ENCODE data around the gene ESYT3. TPM values are rescaled to one million over a fixed set of nuclear protein-coding genes. Genes with fewer than 3 reads are reported as not detected.

The ESYT3 gene
- total RNA-seq, 1 donor from 2014 or later: not detected

GRCh38 chr3:138404121-138404520, 30.3 kb upstream of the ESYT3 start:
- Mint-ChIP-seq H3K27ac (no peak overlapping the region), H3K9me3 (no peaks in the 10 kb centered on the region), H3K4me1 (no peaks in the 10 kb centered on the region), H3K4me3 (no peak overlapping the region), H3K27me3 (peaks cover 42% of the 10 kb centered on the region), H3K36me3 (ENCODE audit: low read depth) (no peaks in the 10 kb centered on the region)
- DNase-seq (no peak), ATAC-seq (ENCODE audit: low read depth) (no peak)
- POLR2A ChIA-PET: no interaction called here
- intact Hi-C loops (cut with micrococcal nuclease): no loop called here
- no peak for TF ChIP-seq CTCF (IDR thresholded peaks at IDR 0.05)
- CTCF ChIA-PET: interaction anchor here (1.0 kb wide), 1 partner anchor 15 kb away, joined by 5 read pairs; no protein-coding TSS in a partner anchor

GRCh38 chr3:138405001-138405400, 29.4 kb upstream of the ESYT3 start:
- no peak overlapping the region for H3K27ac Mint-ChIP-seq
- H3K4me1 Mint-ChIP-seq: no peaks in the 10 kb centered on the region
- H3K36me3 Mint-ChIP-seq (ENCODE audit: low read depth): no peaks in the 10 kb centered on the region
- POLR2A ChIA-PET: no interaction called here
- H3K4me3 Mint-ChIP-seq: no peak overlapping the region
- no peak for TF ChIP-seq CTCF (IDR thresholded peaks at IDR 0.05)
- no peak for DNase-seq
- CTCF ChIA-PET: no interaction called here
- peaks cover 42% of the 10 kb centered on the region for H3K27me3 Mint-ChIP-seq
- no peaks in the 10 kb centered on the region for H3K9me3 Mint-ChIP-seq
- ATAC-seq (ENCODE audit: low read depth): no peak
- intact Hi-C loops (cut with micrococcal nuclease): no loop called here

GRCh38 chr3:138405486-138405885, 28.9 kb upstream of the ESYT3 start:
- intact Hi-C loops (cut with micrococcal nuclease): no loop called here
- H3K4me1 Mint-ChIP-seq: no peaks in the 10 kb centered on the region
- H3K4me3 Mint-ChIP-seq: no peak overlapping the region
- no peak overlapping the region for H3K27ac Mint-ChIP-seq
- ChIA-PET POLR2A (no interaction called here), CTCF (no interaction called here)
- H3K27me3 Mint-ChIP-seq: peaks cover 42% of the 10 kb centered on the region
- ATAC-seq (ENCODE audit: low read depth) (no peak), DNase-seq (no peak)
- no peaks in the 10 kb centered on the region for H3K36me3 Mint-ChIP-seq (ENCODE audit: low read depth)
- no peak for TF ChIP-seq CTCF (IDR thresholded peaks at IDR 0.05)
- no peaks in the 10 kb centered on the region for H3K9me3 Mint-ChIP-seq

- CTCF ChIA-PET: interaction anchor here (1.0 kb wide), 1 partner anchor 517 kb away, joined by 4 read pairs; no protein-coding TSS in a partner anchor
- H3K9me3 Mint-ChIP-seq: no peaks in the 10 kb centered on the region
- intact Hi-C loops (cut with micrococcal nuclease): no loop called here
- ATAC-seq (ENCODE audit: low read depth) (no peak), DNase-seq (no peak)
- no peaks in the 10 kb centered on the region for H3K36me3 Mint-ChIP-seq (ENCODE audit: low read depth)
- H3K4me1 Mint-ChIP-seq: no peaks in the 10 kb centered on the region
- TF ChIP-seq CTCF (IDR thresholded peaks at IDR 0.05): no peak
- no peak overlapping the region for H3K27ac Mint-ChIP-seq
- H3K4me3 Mint-ChIP-seq: no peak overlapping the region
- H3K27me3 Mint-ChIP-seq: peaks cover 45% of the 10 kb centered on the region
- POLR2A ChIA-PET: no interaction called here
Observed at GRCh38 chr3:138406606-138407005, 27.8 kb upstream of the ESYT3 start.

- Mint-ChIP-seq H3K36me3 (ENCODE audit: low read depth) (no peaks in the 10 kb centered on the region), H3K9me3 (no peaks in the 10 kb centered on the region), H3K27ac (no peak overlapping the region), H3K27me3 (peaks cover 41% of the 10 kb centered on the region), H3K4me1 (no peaks in the 10 kb centered on the region), H3K4me3 (no peak overlapping the region)
- CTCF ChIA-PET: interaction anchor here (1.0 kb wide), 1 partner anchor 516 kb away, joined by 4 read pairs; no protein-coding TSS in a partner anchor
- POLR2A ChIA-PET: no interaction called here
- intact Hi-C loops (cut with micrococcal nuclease): no loop called here
- TF ChIP-seq CTCF (IDR thresholded peaks at IDR 0.05): no peak
- no peak for DNase-seq
- no peak for ATAC-seq (ENCODE audit: low read depth)
Observed at GRCh38 chr3:138407236-138407907, 27.0 kb upstream of the ESYT3 start.
